ENCODE data around the gene WDR45B. TPM values are rescaled to one million over a fixed set of nuclear protein-coding genes. Genes with fewer than 3 reads are reported as not detected.

The WDR45B gene
- total RNA-seq, 1 experiment from 2014 or later = 110 TPM

DNA sequence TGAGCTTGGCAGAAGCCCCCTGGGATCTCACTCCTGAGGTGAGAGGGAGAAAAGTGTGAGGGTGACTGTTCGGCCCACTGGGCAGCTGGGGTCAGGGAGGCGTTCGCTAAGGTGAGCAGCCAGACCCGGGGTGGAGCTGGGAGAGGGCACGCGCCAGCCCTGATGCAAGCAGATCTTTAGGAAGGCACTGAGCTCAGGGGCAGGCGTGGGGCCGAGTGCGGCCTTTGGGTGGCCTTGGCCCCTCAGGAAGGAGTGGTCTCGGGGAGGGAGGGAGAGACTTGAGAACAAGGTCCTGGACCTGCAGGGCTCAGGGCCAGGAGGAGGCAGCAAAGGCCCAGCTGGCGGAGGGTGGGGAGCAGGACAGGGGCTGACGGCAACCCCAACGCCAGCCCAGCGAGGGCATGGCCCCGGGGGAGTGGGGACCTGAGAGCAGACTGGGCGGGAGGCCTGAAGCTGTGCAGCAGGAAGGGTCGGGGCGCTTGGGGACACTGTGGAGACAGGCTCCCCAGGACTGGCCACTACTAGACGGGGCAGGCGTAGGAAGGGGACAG is 14.5 kb upstream of the WDR45B start:
- no peak overlapping the region for H4K91ac ChIP-seq (ENCODE audit: insufficient read length, low read depth, low read length)
- no peak overlapping the region for H2BK12ac ChIP-seq (ENCODE audit: insufficient read length, low read depth, low read length)
- Mint-ChIP-seq H3K36me3 (ENCODE audit: insufficient read depth in 1 of 3, low read depth in 3 of 3) (no peaks in the 10 kb centered on the region; a peak in 1 of 7 replicates), H3K27ac (peak overlapping the region in 1 of 3 experiments; percentile 44; a peak in 1 of 7 replicates), H3K9me3 (peaks cover 0 to 8% of the 10 kb centered on the region in 2 experiments; a peak in 1 of 5 replicates), H3K4me1 (peaks cover 2 to 6% of the 10 kb centered on the region in 2 experiments; a peak in 3 of 4 replicates), H3K4me3 (no peak overlapping the region; a peak in 1 of 5 replicates), H3K27me3 (ENCODE audit: low read depth) (peaks cover 3% of the 10 kb centered on the region)
- H3K23ac ChIP-seq (ENCODE audit: insufficient read length, low read depth, low read length) = no peak overlapping the region
- no peak overlapping the region for H3K56ac ChIP-seq (ENCODE audit: insufficient read length, low read depth, low read length)
- no peak overlapping the region for H3K14ac ChIP-seq (ENCODE audit: insufficient read depth, low read length)
- no CpG with 5 or more reads among the region's 20 CpGs for WGBS (ENCODE audit: extremely low coverage, insufficient read length, low lambda C conversion rate)
- no peak overlapping the region for H3T11ph ChIP-seq (ENCODE audit: low read length)
- H3K27me3 ChIP-seq (ENCODE audit: insufficient read depth, low read length) = no peaks in the 10 kb centered on the region
- H2AFZ ChIP-seq (ENCODE audit: low read length) = no peak overlapping the region
- no peak overlapping the region for H3K27ac ChIP-seq (ENCODE audit: insufficient read length, low read depth, low read length)
- no peaks in the 10 kb centered on the region for H3K79me1 ChIP-seq (ENCODE audit: insufficient read depth, low read depth, low read length, poor library complexity, severe bottlenecking)
- H3K18ac ChIP-seq (ENCODE audit: insufficient read length, low read depth, low read length) = no peak overlapping the region
- no peak for DNase-seq
- no peak overlapping the region for H2AK5ac ChIP-seq (ENCODE audit: insufficient read length, low read length)
- no peak overlapping the region for H3K4ac ChIP-seq (ENCODE audit: low read depth, low read length)
- H3K4me2 ChIP-seq (ENCODE audit: insufficient read depth, insufficient read length, low read length) = no peak overlapping the region
- H3K23me2 ChIP-seq (ENCODE audit: insufficient read length, low read depth, low read length, poor library complexity, severe bottlenecking) = no peaks in the 10 kb centered on the region
- no peaks in the 10 kb centered on the region for H3K4me1 ChIP-seq (ENCODE audit: insufficient read depth, low read length)
- no peaks in the 10 kb centered on the region for H3K79me2 ChIP-seq (ENCODE audit: insufficient read depth, low read length)
- no peak overlapping the region for H2BK15ac ChIP-seq (ENCODE audit: low read depth, low read length)
- H4K5ac ChIP-seq (ENCODE audit: insufficient read length, low read depth, low read length) = no peak overlapping the region
- no peak overlapping the region for H2BK20ac ChIP-seq (ENCODE audit: low read depth, low read length, poor library complexity, severe bottlenecking)
- H2BK120ac ChIP-seq (ENCODE audit: low read depth, low read length, poor library complexity, severe bottlenecking) = no peak overlapping the region
- no peak overlapping the region for H3K9ac ChIP-seq (ENCODE audit: extremely low read depth, insufficient read length, low read length)
- no peak overlapping the region for H4K8ac ChIP-seq (replicated peaks; ENCODE audit: insufficient read length, low read depth, low read length)
- no peak overlapping the region for H2BK5ac ChIP-seq (ENCODE audit: insufficient read length, low read length)
- H3K9me3 ChIP-seq (ENCODE audit: control insufficient read depth, low read depth, low read length) = no peaks in the 10 kb centered on the region
- no peaks in the 10 kb centered on the region for H4K20me1 ChIP-seq (ENCODE audit: control insufficient read depth, insufficient read depth, insufficient read length)
- TF ChIP-seq, protein P1, sequence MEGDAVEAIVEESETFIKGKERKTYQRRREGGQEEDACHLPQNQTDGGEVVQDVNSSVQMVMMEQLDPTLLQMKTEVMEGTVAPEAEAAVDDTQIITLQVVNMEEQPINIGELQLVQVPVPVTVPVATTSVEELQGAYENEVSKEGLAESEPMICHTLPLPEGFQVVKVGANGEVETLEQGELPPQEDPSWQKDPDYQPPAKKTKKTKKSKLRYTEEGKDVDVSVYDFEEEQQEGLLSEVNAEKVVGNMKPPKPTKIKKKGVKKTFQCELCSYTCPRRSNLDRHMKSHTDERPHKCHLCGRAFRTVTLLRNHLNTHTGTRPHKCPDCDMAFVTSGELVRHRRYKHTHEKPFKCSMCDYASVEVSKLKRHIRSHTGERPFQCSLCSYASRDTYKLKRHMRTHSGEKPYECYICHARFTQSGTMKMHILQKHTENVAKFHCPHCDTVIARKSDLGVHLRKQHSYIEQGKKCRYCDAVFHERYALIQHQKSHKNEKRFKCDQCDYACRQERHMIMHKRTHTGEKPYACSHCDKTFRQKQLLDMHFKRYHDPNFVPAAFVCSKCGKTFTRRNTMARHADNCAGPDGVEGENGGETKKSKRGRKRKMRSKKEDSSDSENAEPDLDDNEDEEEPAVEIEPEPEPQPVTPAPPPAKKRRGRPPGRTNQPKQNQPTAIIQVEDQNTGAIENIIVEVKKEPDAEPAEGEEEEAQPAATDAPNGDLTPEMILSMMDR (conservative IDR thresholded peaks at IDR 0.05) = no peak
